Fibroblast of mammary gland (primary cell): ENCODE data around the gene IRF1.

Experiments used
- DNase-seq: peaks from one replicate; pipeline ENCODE4 v3.0.0-alpha.2; 2010; ENCODE audit warnings: low read depth
- H3K4me3 ChIP-seq: 2 replicates; pipeline ENCODE4 v1.5.1; 2011; ENCODE audit warnings: low read depth, mild to moderate bottlenecking, low read length, moderate library complexity; ENCODE audit not compliant: control insufficient read depth
- TF ChIP-seq, protein P1 (sequence below): conservative IDR thresholded peaks from 2 replicates; pipeline ENCODE4 v1.5.1; 2011; ENCODE audit warnings: low read depth, low read length, inconsistent platforms; ENCODE audit not compliant: control insufficient read depth, insufficient read depth

The IRF1 gene

DNA sequence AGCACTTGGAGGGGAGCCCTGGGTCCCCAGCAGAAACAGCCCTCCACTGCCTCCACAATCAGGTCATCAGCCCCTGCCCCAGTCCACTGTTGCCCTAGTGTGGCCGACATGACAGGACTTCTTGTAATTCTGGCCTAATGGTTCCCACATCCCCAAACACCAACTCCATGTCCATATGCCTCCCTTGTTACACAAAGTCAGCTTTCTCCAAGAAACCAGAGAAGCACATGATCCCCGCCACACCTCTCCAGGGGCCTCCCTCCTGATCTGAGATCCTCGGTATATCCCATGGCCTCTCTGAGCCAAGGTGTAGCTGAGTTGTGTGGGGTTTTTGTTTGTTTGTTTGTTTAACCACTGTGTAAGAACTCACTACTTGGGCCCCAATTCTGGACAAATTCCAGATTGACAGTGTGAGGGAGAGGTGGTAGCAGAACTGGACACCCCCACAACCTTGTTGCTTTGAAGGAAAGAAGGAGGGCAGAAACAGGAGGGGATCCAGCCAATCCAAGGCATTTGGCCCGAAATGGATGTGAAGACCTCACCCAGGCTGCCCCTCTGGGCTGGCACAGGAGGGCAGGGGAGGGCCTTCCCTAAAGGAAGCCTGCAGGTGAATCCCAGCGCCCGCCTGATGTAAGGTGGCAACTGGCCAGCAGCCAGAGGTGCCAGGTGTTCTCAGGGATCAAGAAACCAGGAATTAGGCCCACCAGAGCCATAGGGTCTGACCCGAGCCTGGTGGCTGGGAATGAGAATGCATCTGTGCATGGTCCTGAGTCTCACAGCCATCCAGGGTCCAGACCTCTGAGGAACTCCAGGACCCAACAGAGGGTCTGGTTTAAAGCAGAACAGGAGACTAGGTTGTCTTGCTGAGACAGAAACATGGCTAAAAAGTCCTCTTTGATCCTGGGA, 13.4 kb downstream of the IRF1 start:
- TF ChIP-seq, protein P1, sequence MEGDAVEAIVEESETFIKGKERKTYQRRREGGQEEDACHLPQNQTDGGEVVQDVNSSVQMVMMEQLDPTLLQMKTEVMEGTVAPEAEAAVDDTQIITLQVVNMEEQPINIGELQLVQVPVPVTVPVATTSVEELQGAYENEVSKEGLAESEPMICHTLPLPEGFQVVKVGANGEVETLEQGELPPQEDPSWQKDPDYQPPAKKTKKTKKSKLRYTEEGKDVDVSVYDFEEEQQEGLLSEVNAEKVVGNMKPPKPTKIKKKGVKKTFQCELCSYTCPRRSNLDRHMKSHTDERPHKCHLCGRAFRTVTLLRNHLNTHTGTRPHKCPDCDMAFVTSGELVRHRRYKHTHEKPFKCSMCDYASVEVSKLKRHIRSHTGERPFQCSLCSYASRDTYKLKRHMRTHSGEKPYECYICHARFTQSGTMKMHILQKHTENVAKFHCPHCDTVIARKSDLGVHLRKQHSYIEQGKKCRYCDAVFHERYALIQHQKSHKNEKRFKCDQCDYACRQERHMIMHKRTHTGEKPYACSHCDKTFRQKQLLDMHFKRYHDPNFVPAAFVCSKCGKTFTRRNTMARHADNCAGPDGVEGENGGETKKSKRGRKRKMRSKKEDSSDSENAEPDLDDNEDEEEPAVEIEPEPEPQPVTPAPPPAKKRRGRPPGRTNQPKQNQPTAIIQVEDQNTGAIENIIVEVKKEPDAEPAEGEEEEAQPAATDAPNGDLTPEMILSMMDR = no peak
- DNase-seq = no peak
- H3K4me3 ChIP-seq = no peak overlapping the region

DNA sequence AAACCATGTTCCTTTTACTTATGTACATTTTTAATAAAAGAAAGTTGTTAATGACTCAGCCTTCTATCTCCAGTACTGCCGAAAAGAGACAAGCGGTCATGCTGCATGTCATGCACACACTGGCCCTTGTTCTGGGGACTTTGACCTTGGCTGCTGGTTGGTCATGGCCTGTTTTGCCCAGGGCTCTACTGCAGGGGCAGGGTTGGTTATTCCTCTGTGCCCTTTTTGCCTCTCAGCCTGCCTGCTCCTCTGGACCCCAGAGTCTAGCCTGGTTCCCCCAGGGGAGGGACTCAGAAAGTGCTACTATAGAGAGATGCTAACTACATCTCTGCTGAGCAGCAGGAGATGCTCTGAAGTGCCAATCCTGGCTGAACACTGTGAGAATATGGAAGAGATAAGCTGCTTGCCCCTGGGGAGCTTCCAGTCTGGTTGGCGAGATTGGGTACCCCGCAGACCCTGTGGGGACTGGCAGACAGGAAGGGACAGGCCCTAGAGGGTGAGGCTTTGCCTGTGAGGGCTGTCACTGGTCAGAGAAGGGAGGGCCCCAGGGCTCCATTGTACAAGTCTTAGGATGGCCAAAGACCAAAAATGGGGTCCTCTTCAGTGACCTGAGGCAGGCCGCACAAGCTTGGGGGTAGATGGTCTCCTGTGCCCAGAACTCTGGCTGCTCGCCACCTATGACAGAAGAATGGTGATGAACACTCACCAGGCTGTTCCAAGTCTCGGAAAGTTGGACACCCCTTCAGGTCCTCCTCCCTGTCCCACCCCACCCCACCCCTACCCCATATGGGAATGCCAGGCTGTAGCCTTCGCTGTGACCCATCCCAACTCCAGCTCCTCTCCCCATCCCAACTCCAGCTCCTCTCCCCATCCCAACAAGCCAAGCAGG, 14.3 kb downstream of the IRF1 start:
- no peak overlapping the region for H3K4me3 ChIP-seq
- TF ChIP-seq, protein P1 = no peak
- DNase-seq = no peak

DNA sequence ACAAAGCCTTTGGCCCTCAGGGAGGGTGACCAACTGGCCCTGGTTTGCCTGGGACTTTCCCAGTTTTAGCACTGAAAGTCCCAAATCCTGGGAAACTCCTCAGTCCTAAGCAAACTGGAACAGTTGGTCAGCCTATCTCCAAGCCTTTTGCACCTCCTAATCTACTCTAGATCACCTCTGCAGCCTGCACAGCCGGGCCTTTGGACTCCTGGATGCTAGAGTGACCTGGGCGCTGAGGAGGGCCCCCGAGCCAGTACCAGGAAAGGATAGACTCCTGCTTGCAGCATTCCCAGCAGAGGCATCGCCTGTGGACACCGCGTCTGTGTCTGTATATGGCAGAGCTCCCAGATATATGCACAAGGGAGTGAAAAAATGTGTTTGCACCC, 15.1 kb downstream of the IRF1 start:
- no peak overlapping the region for H3K4me3 ChIP-seq
- TF ChIP-seq, protein P1 = no peak
- DNase-seq = no peak

- no peak overlapping the region for H3K4me3 ChIP-seq
- DNase-seq = no peak
- TF ChIP-seq, protein P1 = no peak
These were observed 15.6 kb downstream of the IRF1 start for GRCh38 chr5:132474881-132475496.

GRCh38 chr5:132474131-132474723, 16.3 kb downstream of the IRF1 start:
- TF ChIP-seq, protein P1 = no peak
- DNase-seq = no peak
- no peak overlapping the region for H3K4me3 ChIP-seq

DNA sequence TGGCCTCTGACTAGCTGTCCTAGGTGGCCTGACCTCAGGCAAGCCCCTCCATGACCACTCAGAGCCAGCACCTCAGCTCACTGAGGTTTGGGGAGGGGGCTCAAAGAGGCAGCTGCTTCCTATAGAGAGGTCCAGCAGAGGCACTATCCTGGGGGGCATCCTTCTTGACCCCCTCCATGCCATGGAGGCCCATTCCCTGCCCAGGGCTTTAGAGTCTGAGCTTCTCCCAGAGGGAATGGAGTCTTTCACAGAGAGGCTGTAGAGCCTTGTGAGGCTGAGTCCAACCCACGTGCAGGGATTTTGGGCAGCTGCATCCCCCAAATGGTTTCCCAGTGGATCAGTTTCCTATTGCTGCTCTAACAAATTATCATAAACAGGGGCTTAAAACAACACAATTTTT, 16.9 kb downstream of the IRF1 start:
- TF ChIP-seq, protein P1 = no peak
- DNase-seq = no peak
- no peak overlapping the region for H3K4me3 ChIP-seq
